ENCODE measurements around the gene EGFR. TPM values are rescaled to one million over a fixed set of nuclear protein-coding genes. Genes with fewer than 3 reads are reported as not detected.

Gene EGFR
- total and polyA plus RNA-seq, 12 donors, result 7.0 to 111 (median 71.6) TPM

- Histone ChIP-seq H3K36me3 (replicated peaks in 1 of 2) (no peaks in the 10 kb centered on the region), H3K4me3 (peak overlapping the region in 1 of 4 donors; percentile 23), H3K9me3 (replicated peaks in 1 of 3) (no peaks in the 10 kb centered on the region), H3K27ac (peak overlapping the region in 3 of 5 donors; percentile 27 to 76 (median 50)), H3K27me3 (no peaks in the 10 kb centered on the region), H3K4me1 (replicated peaks in 1 of 2) (peaks cover 4 to 26% of the 10 kb centered on the region in 2 donors)
- WGBS, 4 donors, result 58 to 80% (median 75%) methylated on average over 11 to 17 of the region's 17 CpGs
- intact Hi-C loops (cut with DNase I), result no loop called here
- no peak for DNase-seq
- TF ChIP-seq CTCF (IDR thresholded peaks at IDR 0.05) (no peak), POLR2A (IDR thresholded peaks at IDR 0.05) (no peak)
Observed at GRCh38 chr7:55022002-55022985, 3.5 kb downstream of the EGFR start.

- Histone ChIP-seq H3K27me3 (no peaks in the 10 kb centered on the region), H3K36me3 (replicated peaks in 1 of 2) (no peaks in the 10 kb centered on the region), H3K4me3 (no peak overlapping the region), H3K27ac (no peak overlapping the region), H3K9me3 (replicated peaks in 1 of 3) (no peaks in the 10 kb centered on the region), H3K4me1 (replicated peaks in 1 of 2) (peaks cover 0 to 20% of the 10 kb centered on the region in 2 donors)
- TF ChIP-seq CTCF (IDR thresholded peaks at IDR 0.05) (no peak), POLR2A (IDR thresholded peaks at IDR 0.05) (no peak)
- DNase-seq, result no peak
- 81 to 88% (median 83%) methylated on average over 4 of the region's 4 CpGs for WGBS, 4 donors
- intact Hi-C loops (cut with DNase I), result no loop called here
Observed at GRCh38 chr7:55023841-55024505, 5.2 kb downstream of the EGFR start.

GRCh38 chr7:55024776-55025175 is 6.0 kb downstream of the EGFR start:
- no peaks in the 10 kb centered on the region for H3K9me3 ChIP-seq (replicated peaks in 1 of 3)
- intact Hi-C loops (cut with DNase I), result no loop called here
- 71 to 95% (median 81%) methylated on average over 2 of the region's 2 CpGs for WGBS, 4 donors
- H3K36me3 ChIP-seq (replicated peaks in 1 of 2), result no peaks in the 10 kb centered on the region
- peaks cover 0 to 20% of the 10 kb centered on the region in 2 donors for H3K4me1 ChIP-seq (replicated peaks in 1 of 2)
- no peak overlapping the region for H3K4me3 ChIP-seq
- no peaks in the 10 kb centered on the region for H3K27me3 ChIP-seq
- no peak for TF ChIP-seq CTCF (IDR thresholded peaks at IDR 0.05)
- TF ChIP-seq POLR2A (IDR thresholded peaks at IDR 0.05), result no peak
- no peak overlapping the region for H3K27ac ChIP-seq
- DNase-seq, result no peak

- H3K36me3 ChIP-seq (replicated peaks in 1 of 2), result no peaks in the 10 kb centered on the region
- intact Hi-C loops (cut with DNase I), result no loop called here
- no peaks in the 10 kb centered on the region for H3K9me3 ChIP-seq (replicated peaks in 1 of 3)
- DNase-seq, result no peak
- TF ChIP-seq CTCF (IDR thresholded peaks at IDR 0.05) (no peak), POLR2A (IDR thresholded peaks at IDR 0.05) (no peak)
- no peak overlapping the region for H3K4me3 ChIP-seq
- H3K4me1 ChIP-seq (replicated peaks in 1 of 2), result peaks cover 0 to 25% of the 10 kb centered on the region in 2 donors
- 78 to 87% (median 80%) methylated on average over 11 of the region's 11 CpGs for WGBS, 4 donors
- H3K27me3 ChIP-seq, result no peaks in the 10 kb centered on the region
- H3K27ac ChIP-seq, result peak overlapping the region in 1 of 5 donors; percentile 62
Observed at GRCh38 chr7:55026086-55026790, 7.4 kb downstream of the EGFR start.

Data from adrenal gland (tissue), 12 donors.